Epithelial cell of alveolus of lung (primary cell): Measurements from ENCODE around the gene LMF2. TPM values are rescaled to one million over a fixed set of nuclear protein-coding genes. Genes with fewer than 3 reads are reported as not detected.

Experiments used
- total RNA-seq: library from RNA; depleted of rRNA; stranded (reverse); fragments of >200 nt; gene quantifications from 2 replicates; pipeline ENCODE4 v1.2.1, GENCODE V29; 2015

Gene LMF2
- 56.1 and 68.0 TPM in 2 replicates for total RNA-seq

GRCh38 chr22:50507421-50507990, at the start of gene LMF2:
Gene LMF2, minus strand, starts transcription at chr22:50507702. Its CDS starts 27 bp downstream, at chr22:50507675.

GRCh38 chr22:50545522-50546325, 38.2 kb upstream of the LMF2 start, which contains the start of gene KLHDC7B:
Gene KLHDC7B, plus strand, starts transcription at chr22:50545899. Its CDS starts 345 bp downstream, at chr22:50546244.

GRCh38 chr22:50529897-50530579, 22.5 kb upstream of the LMF2 start, which contains the start of gene TYMP:
Gene TYMP, minus strand, starts transcription at chr22:50530012. Its CDS starts 303 bp downstream, at chr22:50529709.

GRCh38 chr22:50525104-50525857, 17.8 kb upstream of the LMF2 start, which contains the start of gene SCO2:
Gene SCO2, minus strand, starts transcription at chr22:50525598. Its CDS starts 1,187 bp downstream, at chr22:50524411.

GRCh38 chr22:50507991-50508884, 736 bp upstream of the LMF2 start, which contains the start of gene NCAPH2:
Gene NCAPH2, plus strand, starts transcription at chr22:50508224. Its CDS starts 114 bp downstream, at chr22:50508338.

GRCh38 chr22:50486561-50487289, 20.8 kb downstream of the LMF2 start, which contains the start of gene MIOX:
Gene MIOX, plus strand, starts transcription at chr22:50486859. Its CDS starts 39 bp downstream, at chr22:50486898.

GRCh38 chr22:50481440-50482106, 25.9 kb downstream of the LMF2 start, which contains the start of gene ADM2:
Gene ADM2, plus strand, starts transcription at chr22:50481543. Its CDS starts 305 bp downstream, at chr22:50481848.

GRCh38 chr22:50474710-50475651, 32.5 kb downstream of the LMF2 start, which contains the start of gene SBF1:
Gene SBF1, minus strand, starts transcription at chr22:50475035. Its CDS starts 195 bp downstream, at chr22:50474840.

Other genes with a start within 250 kb of the LMF2 start
- 27.3 and 28.2 TPM in 2 replicates for gene MAPK12, start 246.0 kb downstream of the LMF2 start, total RNA-seq
- gene MAPK11, start 237.3 kb downstream of the LMF2 start, total RNA-seq = 1.4 and 8.0 TPM in 2 replicates
- 98.1 and 136 TPM in 2 replicates for gene PLXNB2, start 200.1 kb downstream of the LMF2 start, total RNA-seq
- gene DENND6B, start 180.7 kb downstream of the LMF2 start, total RNA-seq = 2.2 and 2.4 TPM in 2 replicates
- 34.5 and 36.1 TPM in 2 replicates for gene PPP6R2, start 164.4 kb downstream of the LMF2 start, total RNA-seq
- gene SBF1, start 32.7 kb downstream of the LMF2 start, total RNA-seq = 56.4 and 65.3 TPM in 2 replicates
- 0.72 and 8.8 TPM in 2 replicates for gene ADM2, start 26.2 kb downstream of the LMF2 start, total RNA-seq
- gene MIOX, start 20.8 kb downstream of the LMF2 start, total RNA-seq = not detected in 2 replicates
- 16.0 and 60.0 TPM in 2 replicates for gene NCAPH2, start 522 bp upstream of the LMF2 start, total RNA-seq
- 5.4 and 8.4 TPM in 2 replicates for gene SCO2, start 17.9 kb upstream of the LMF2 start, total RNA-seq
- gene TYMP, start 22.3 kb upstream of the LMF2 start, total RNA-seq = 36.4 and 74.5 TPM in 2 replicates
- 0.52 TPM in 1 of 2 replicates, not detected in the other for gene KLHDC7B, start 38.2 kb upstream of the LMF2 start, total RNA-seq
- gene SYCE3, start 55.2 kb upstream of the LMF2 start, total RNA-seq = not detected in 2 replicates
- gene CPT1B, start 70.7 kb upstream of the LMF2 start, total RNA-seq = 0.52 and 3.8 TPM in 2 replicates
- 29.1 and 34.9 TPM in 2 replicates for gene CHKB, start 75.1 kb upstream of the LMF2 start, total RNA-seq
- gene MAPK8IP2, start 93.1 kb upstream of the LMF2 start, total RNA-seq = 0.24 and 0.26 TPM in 2 replicates
- gene ARSA, start 120.5 kb upstream of the LMF2 start, total RNA-seq = 38.2 and 48.5 TPM in 2 replicates
- 1.2 and 4.2 TPM in 2 replicates for gene SHANK3, start 165.1 kb upstream of the LMF2 start, total RNA-seq
- not detected in 2 replicates for gene ACR, start 230.5 kb upstream of the LMF2 start, total RNA-seq